Measurements from ENCODE around the gene GVQW3. TPM values are rescaled to one million over a fixed set of nuclear protein-coding genes. Genes with fewer than 3 reads are reported as not detected.
"Not testable (repeated sequence)": the region's sequence is repeated elsewhere in the genome, so short reads cannot be mapped to it uniquely, and the experiment has no call there.

GVQW3 gene
- total RNA-seq, 2 experiments from 2014 or later = 1.7 to 2.1 TPM

DNA sequence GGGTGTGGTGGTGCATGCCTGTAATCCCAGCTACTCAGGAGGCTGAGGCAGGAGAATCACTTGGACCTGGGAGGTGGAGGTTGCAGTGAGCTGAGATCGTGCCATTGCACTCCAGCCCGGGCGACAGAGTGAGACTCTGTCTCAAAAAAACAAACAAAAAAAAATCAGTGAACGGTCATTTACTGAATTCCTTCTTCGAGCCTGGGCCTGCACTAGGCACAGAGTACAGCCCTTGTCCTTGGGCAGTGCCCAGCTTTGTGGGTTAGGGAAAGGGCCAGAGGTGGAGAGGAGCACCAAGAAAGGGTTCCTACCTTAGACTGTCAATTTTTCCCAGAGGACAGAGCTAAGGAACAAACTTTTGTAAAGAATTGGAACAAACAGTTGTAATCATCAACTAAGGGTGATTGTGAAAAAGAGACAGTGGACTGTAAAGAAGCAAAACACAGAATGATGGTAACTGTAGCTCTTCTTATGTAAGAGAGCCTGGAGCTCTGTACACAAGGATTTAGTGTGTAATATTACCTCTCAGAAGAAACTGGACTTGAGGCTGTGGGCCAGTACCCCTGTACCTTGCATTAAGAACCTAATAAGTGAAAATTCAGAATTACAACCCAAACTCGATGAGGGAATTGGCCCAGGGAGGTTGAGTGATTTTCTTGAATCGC lies 10.8 kb downstream of the GVQW3 start:
- Mint-ChIP-seq H3K4me1 (ENCODE audit: low read depth) (no peaks in the 10 kb centered on the region), H3K27ac (no peak overlapping the region), H3K9me3 (no peaks in the 10 kb centered on the region), H3K27me3 (ENCODE audit: low read depth) (no peaks in the 10 kb centered on the region), H3K4me3 (no peak overlapping the region), H3K36me3 (ENCODE audit: low read depth) (no peaks in the 10 kb centered on the region)
- CTCF ChIA-PET = no interaction called here
- intact Hi-C loops (cut with micrococcal nuclease) = no loop called here
- no peak for DNase-seq

DNA sequence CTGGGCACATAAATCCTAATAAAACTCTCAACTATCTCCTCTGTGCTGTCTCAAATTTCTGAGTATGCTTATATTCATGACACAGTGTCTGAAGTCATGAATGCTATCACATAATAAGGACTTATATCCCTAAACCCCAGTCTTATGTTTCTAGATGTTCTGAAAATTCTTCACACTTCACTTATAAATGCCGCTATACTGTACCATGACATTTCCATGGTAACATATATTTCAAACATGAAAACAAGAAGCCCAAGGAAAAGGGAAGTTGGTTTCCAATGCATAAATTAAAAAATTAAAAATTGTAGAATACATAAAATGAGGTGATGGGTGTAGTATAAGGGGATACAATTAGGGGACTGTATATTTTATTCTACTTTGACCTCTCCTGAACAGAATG lies 11.7 kb downstream of the GVQW3 start:
- intact Hi-C loops (cut with micrococcal nuclease) = no loop called here
- Mint-ChIP-seq H3K4me1 (ENCODE audit: low read depth) (no peaks in the 10 kb centered on the region), H3K36me3 (ENCODE audit: low read depth) (no peaks in the 10 kb centered on the region), H3K9me3 (no peaks in the 10 kb centered on the region), H3K27me3 (ENCODE audit: low read depth) (no peaks in the 10 kb centered on the region), H3K4me3 (no peak overlapping the region), H3K27ac (no peak overlapping the region)
- DNase-seq = no peak
- CTCF ChIA-PET = no interaction called here

DNA sequence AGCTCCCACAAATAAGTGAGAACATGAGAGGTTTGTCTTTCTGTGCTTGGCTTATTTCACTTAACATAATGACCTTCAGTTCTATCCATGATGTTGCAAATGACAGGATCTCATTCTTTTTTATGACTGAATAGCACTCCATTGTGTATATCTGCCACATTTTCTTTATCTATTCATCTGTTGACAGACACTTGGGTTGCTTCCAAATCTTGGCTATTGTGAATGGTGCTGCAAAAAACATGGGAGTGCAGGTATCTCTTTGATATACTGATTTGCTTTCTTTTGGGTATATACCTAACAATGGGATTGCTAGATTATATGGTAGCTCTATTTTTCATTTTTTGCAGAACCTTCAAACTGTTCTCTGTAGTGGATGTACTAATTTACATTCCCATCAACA lies 13.3 kb downstream of the GVQW3 start:
- CTCF ChIA-PET = no interaction called here
- no peaks in the 10 kb centered on the region for H3K9me3 Mint-ChIP-seq

DNA sequence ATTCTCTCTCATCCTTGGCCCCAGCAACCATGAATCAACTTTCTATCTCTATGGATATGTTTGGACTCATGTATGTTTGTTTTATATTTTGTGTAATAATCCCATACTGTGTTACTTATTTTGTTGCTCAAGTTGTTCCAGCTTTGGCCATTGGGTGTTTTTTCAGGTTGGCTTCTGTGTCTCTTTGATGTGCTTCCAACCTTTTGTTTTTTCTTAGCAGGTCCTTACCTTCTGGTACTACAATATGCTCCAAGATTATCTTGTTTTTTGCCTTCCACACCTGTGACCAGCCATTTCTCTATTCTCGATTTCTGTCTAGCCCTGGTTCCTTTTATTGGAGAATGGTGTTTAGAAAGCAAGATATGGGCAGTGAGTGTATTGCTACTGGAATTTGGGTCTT lies 14.2 kb downstream of the GVQW3 start:
- Mint-ChIP-seq H3K27me3 (ENCODE audit: low read depth) (no peaks in the 10 kb centered on the region), H3K27ac (no peak overlapping the region), H3K9me3 (no peaks in the 10 kb centered on the region), H3K4me3 (no peak overlapping the region), H3K36me3 (ENCODE audit: low read depth) (no peaks in the 10 kb centered on the region), H3K4me1 (ENCODE audit: low read depth) (no peaks in the 10 kb centered on the region)
- DNase-seq = no peak
- CTCF ChIA-PET = interaction anchor here (1.0 kb wide), 1 partner anchor 72 kb away, joined by 3 read pairs; no protein-coding TSS in a partner anchor
- intact Hi-C loops (cut with micrococcal nuclease) = no loop called here

More for the DNA sequence above, 13.3 kb downstream of the GVQW3 start:
- no peaks in the 10 kb centered on the region for H3K36me3 Mint-ChIP-seq (ENCODE audit: low read depth)
- no peaks in the 10 kb centered on the region for H3K4me1 Mint-ChIP-seq (ENCODE audit: low read depth)
- H3K4me3 Mint-ChIP-seq = no peak overlapping the region
- H3K27me3 Mint-ChIP-seq (ENCODE audit: low read depth) = no peaks in the 10 kb centered on the region
- DNase-seq = no peak
- intact Hi-C loops (cut with micrococcal nuclease) = no loop called here
- no peak overlapping the region for H3K27ac Mint-ChIP-seq

DNA sequence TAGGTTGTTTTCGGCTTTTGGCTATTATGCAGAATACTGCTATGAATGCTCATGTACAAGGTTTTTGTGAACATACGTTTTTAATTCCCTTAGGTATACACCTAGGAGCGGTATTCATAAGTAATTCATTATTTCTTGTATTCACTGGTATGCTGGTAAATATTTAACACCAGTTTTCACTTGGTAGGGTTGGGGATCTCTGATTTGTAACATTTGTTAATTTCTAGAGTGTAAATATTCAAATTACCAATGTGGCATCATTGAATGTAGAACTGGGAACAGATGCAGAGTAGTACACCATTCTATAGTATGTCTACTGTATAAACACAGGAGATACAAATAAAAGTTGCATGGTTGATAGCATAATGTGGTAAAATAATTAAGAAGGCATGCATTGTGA lies 16.3 kb downstream of the GVQW3 start:
- intact Hi-C loops (cut with micrococcal nuclease) = no loop called here
- CTCF ChIA-PET = interaction anchor here (0.7 kb wide), 1 partner anchor 175 kb away, joined by 5 read pairs; no protein-coding TSS in a partner anchor

DNA sequence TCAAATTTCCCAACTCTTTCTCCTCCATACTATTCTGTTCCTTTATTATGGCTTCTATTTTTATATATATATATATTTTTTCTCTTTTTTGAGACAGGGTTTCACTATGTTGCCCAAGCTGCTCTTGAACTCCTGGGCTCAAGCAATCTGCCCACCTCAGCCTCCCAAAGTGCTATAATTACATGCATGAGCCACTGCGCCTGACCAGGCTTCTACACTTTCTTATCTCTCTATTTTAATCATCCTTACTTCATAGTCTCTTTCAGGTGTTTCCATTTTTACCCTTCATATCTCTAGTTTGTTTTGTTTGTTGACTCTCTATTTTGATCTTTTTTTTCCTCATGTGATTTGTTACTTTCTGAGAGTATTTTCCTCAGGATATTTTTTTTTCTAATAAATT lies 19.8 kb downstream of the GVQW3 start:
- Mint-ChIP-seq H3K9me3 (no peaks in the 10 kb centered on the region), H3K36me3 (ENCODE audit: low read depth) (no peaks in the 10 kb centered on the region), H3K27ac (no peak overlapping the region), H3K4me3 (no peak overlapping the region), H3K27me3 (ENCODE audit: low read depth) (no peaks in the 10 kb centered on the region), H3K4me1 (ENCODE audit: low read depth) (no peaks in the 10 kb centered on the region)
- no peak for DNase-seq
- intact Hi-C loops (cut with micrococcal nuclease) = no loop called here
- CTCF ChIA-PET = no interaction called here

More for the DNA sequence above, 16.3 kb downstream of the GVQW3 start:
- Mint-ChIP-seq H3K27me3 (ENCODE audit: low read depth) (no peaks in the 10 kb centered on the region), H3K36me3 (ENCODE audit: low read depth) (no peaks in the 10 kb centered on the region), H3K9me3 (no peaks in the 10 kb centered on the region), H3K4me1 (ENCODE audit: low read depth) (no peaks in the 10 kb centered on the region), H3K27ac (no peak overlapping the region), H3K4me3 (no peak overlapping the region)
- no peak for DNase-seq

DNA sequence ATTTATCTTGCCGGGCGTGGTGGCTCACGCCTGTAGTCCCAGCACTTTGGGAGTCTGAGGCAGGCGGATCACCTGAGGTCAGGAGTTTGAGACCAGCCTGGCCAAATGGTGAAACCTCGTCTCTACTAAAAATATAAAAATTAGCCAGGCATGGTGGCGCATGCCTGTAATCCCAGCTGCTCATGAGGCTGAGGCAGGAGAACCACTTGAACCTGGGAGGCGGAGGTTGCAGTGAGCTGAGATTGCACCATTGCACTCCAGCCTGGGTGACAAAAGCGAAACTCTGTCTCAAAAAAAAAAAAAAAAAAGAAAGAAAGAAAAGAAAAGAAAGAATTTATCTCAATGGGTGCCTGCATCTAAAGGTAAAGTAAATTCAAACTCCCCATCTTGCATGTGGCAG lies 20.4 kb downstream of the GVQW3 start:
- CTCF ChIA-PET = interaction anchor here (0.6 kb wide), 1 partner anchor 111 kb away, joined by 3 read pairs; no protein-coding TSS in a partner anchor
- H3K4me3 Mint-ChIP-seq; H3K27ac Mint-ChIP-seq; H3K36me3 Mint-ChIP-seq (ENCODE audit: low read depth); H3K9me3 Mint-ChIP-seq; H3K4me1 Mint-ChIP-seq (ENCODE audit: low read depth); DNase-seq; intact Hi-C loops (cut with micrococcal nuclease); H3K27me3 Mint-ChIP-seq (ENCODE audit: low read depth): not testable (repeated sequence)

DNA sequence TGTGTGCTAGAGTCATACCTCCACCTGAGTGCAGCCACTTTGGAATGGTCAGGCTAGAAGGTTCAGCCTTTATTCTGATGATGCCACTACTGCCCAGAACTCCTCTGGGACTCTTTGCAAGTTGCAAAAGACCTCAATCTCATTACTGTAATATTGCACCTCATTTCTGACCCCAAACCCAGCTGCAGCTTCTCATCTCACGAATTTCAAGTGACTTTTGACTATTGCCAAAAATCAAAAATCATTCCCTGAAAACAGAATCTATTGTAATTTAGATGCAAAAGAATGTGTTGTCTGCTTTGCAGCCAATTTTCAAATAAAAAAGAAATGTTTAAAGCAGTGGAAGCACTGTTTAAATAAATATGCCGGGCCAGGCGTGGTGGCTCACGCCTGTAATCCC lies 25.2 kb downstream of the GVQW3 start:
- no peaks in the 10 kb centered on the region for H3K36me3 Mint-ChIP-seq (ENCODE audit: low read depth)
- CTCF ChIA-PET = no interaction called here

DNA sequence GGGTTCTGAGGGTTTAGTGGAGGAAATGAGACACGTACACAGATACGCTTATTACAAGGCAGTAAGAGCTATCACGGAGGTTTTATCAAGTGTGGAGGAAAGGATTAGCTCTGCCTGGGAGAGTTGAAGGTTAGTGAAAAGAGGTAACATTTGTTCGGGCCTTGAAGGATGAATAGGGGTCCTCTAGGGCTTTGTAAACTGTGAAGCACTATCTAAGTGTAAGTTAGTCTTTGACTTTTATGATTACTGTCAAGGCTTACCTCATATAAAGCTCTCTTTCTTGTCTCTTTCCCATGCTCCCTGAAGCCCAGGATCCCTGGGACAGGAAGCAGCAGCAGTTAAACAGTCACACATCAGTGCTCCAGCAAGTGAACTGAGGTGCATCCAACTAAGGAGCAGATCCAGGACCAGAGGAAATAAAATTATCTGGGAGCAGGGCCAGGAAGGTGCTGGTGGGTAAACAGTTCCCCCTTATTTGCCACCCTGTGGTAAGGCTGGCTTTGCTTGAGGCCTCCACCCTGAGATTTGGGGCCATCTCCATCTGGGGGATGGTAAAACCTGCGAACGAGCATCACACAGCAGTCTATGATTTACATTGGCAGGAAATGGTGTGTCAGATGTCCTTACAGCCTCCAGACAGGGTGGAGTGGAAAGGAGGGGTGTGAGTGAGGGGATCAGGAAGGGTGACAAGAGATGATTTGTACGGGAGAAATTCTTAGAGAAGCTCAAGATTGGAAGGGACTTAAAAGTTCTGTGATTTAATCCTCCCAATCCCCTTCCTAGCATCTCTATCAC lies 27.2 kb downstream of the GVQW3 start:
- no peaks in the 10 kb centered on the region for H3K27me3 Mint-ChIP-seq (ENCODE audit: low read depth)
- H3K4me3 Mint-ChIP-seq = no peak overlapping the region
- CTCF ChIA-PET = no interaction called here
- no peak for DNase-seq
- H3K4me1 Mint-ChIP-seq (ENCODE audit: low read depth) = no peaks in the 10 kb centered on the region
- no peak overlapping the region for H3K27ac Mint-ChIP-seq
- intact Hi-C loops (cut with micrococcal nuclease) = no loop called here
- no peaks in the 10 kb centered on the region for H3K36me3 Mint-ChIP-seq (ENCODE audit: low read depth)
- no peaks in the 10 kb centered on the region for H3K9me3 Mint-ChIP-seq

More for the DNA sequence above, 25.2 kb downstream of the GVQW3 start:
- Mint-ChIP-seq H3K4me3 (no peak overlapping the region), H3K4me1 (ENCODE audit: low read depth) (no peaks in the 10 kb centered on the region), H3K27me3 (ENCODE audit: low read depth) (no peaks in the 10 kb centered on the region), H3K27ac (no peak overlapping the region), H3K9me3 (no peaks in the 10 kb centered on the region)
- no peak for DNase-seq
- intact Hi-C loops (cut with micrococcal nuclease) = no loop called here

DNA sequence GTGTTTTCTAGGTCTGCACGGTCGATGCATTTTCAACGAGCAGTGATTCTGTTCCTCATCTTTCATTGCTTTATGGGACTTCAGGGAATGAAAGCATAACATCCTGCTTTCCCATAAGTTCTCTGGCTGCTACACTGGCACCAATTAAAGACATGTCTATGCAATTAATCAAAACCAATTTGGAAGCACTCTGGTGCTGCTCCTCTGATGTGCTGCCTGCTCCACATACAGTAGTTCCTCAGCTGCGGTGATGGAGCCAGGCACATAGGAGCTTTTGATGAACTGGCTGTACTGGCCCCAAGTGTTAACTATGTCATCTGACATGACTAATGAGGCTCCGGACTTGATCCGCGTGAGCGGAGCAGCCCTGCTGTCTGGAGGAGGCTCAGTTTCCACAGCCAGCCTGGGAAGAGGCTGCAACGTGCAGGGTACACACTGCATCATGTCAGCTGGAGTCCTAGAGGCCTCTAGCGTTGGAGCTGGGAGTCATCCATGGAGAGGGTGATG lies 29.8 kb downstream of the GVQW3 start:
- intact Hi-C loops (cut with micrococcal nuclease) = no loop called here
- Mint-ChIP-seq H3K27ac (no peak overlapping the region), H3K36me3 (ENCODE audit: low read depth) (no peaks in the 10 kb centered on the region), H3K4me1 (ENCODE audit: low read depth) (no peaks in the 10 kb centered on the region), H3K27me3 (ENCODE audit: low read depth) (no peaks in the 10 kb centered on the region), H3K9me3 (no peaks in the 10 kb centered on the region), H3K4me3 (no peak overlapping the region)
- no peak for DNase-seq
- CTCF ChIA-PET = no interaction called here

DNA sequence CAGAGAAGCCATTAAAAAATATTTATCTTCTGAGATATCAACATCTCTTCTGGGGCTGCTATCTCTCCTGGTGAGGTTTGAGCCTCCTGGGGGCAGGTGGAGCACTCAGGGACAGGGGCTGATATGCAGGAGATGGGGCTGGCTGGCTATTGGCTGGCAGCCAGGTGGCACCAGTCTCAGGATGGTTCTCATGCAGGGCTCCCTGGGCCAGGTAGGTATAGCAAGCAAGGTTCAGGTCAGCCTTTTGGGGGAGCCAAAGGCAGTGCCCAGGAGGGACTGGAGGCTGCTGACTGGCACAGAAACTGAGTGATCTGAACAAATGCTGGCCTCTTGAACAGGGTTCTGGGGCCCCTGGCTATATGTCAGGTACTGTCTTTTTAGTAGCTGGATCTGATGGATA lies 34.0 kb downstream of the GVQW3 start:
- peaks cover 5% of the 10 kb centered on the region for H3K27me3 Mint-ChIP-seq (ENCODE audit: low read depth)
- H3K9me3 Mint-ChIP-seq = no peaks in the 10 kb centered on the region
- H3K27ac Mint-ChIP-seq = no peak overlapping the region
- intact Hi-C loops (cut with micrococcal nuclease) = no loop called here
- H3K4me3 Mint-ChIP-seq = no peak overlapping the region
- H3K4me1 Mint-ChIP-seq (ENCODE audit: low read depth) = no peaks in the 10 kb centered on the region
- H3K36me3 Mint-ChIP-seq (ENCODE audit: low read depth) = no peaks in the 10 kb centered on the region
- CTCF ChIA-PET = no interaction called here
- DNase-seq = peak; percentile 40

DNA sequence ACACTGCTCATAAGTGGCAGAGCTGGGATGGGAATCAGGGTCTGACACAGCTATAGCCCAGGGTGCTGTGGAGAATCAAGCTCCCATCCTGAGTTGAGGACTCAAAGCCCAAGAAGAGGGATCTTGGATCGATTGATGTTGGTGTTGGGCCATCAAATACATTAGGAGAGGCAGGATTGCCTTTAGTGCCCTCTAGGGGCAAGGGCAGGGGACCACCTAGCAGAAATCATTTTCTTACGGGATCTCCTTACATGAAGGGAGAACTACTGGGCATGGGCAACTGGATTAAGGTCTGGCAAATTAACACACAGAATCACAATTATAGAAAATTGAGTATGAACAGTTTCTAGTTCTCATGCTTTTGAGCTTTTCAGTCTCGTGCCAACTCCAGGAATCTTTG lies 38.8 kb downstream of the GVQW3 start:
- peak; percentile 32 for DNase-seq
- CTCF ChIA-PET = interaction anchor here (0.8 to 1.6 kb wide), 3 partner anchors 10 to 211 kb away, joined by 4 to 6 read pairs (median 4); no protein-coding TSS in a partner anchor
- peaks cover 7% of the 10 kb centered on the region for H3K4me1 Mint-ChIP-seq (ENCODE audit: low read depth)
- intact Hi-C loops (cut with micrococcal nuclease) = loop anchor here (2.0 to 5.0 kb wide), 4 partner anchors 38 to 261 kb away; partner anchors contain the start of genes GVQW3, THAP12 and WNT11
- no peaks in the 10 kb centered on the region for H3K36me3 Mint-ChIP-seq (ENCODE audit: low read depth)
- H3K4me3 Mint-ChIP-seq = no peak overlapping the region
- no peaks in the 10 kb centered on the region for H3K9me3 Mint-ChIP-seq
- H3K27ac Mint-ChIP-seq = no peak overlapping the region
- H3K27me3 Mint-ChIP-seq (ENCODE audit: low read depth) = peaks cover 5% of the 10 kb centered on the region
